HepG2 (cell line): ENCODE data around the gene CLCN2.

Source experiments
- NCOA2 ChIP-seq: sonication (generic); formaldehyde crosslinking; IDR thresholded peaks from 2 replicates; pipeline ENCODE4 v1.8.0; 2022; ENCODE audit warnings: inconsistent platforms
- NFYB ChIP-seq: sonication (generic); formaldehyde crosslinking; IDR thresholded peaks from 2 replicates; pipeline ENCODE4 v1.4.0; 2020; ENCODE audit warnings: missing genetic modification reagents
- NR2C2 ChIP-seq: sonication (generic); formaldehyde crosslinking; IDR thresholded peaks from 2 replicates; pipeline ENCODE4 v1.4.0; 2020; ENCODE audit warnings: missing genetic modification reagents, mild to moderate bottlenecking, moderate library complexity, borderline replicate concordance
- PHF8 ChIP-seq: sonication (generic); formaldehyde crosslinking; IDR thresholded peaks from 2 replicates; pipeline ENCODE4 v1.5.0; 2020; ENCODE audit warnings: missing genetic modification reagents
- TF ChIP-seq, protein P1 (sequence below): IDR thresholded peaks from 2 replicates; pipeline ENCODE4 v1.6.1; 2016; ENCODE audit warnings: missing compliant biosample characterization, missing genetic modification reagents, borderline replicate concordance
- TF ChIP-seq, protein P2 (sequence below): conservative IDR thresholded peaks from 2 replicates; pipeline ENCODE4 v1.6.1; 2018; ENCODE audit warnings: missing genetic modification reagents
- TF ChIP-seq, protein P3 (sequence below): sonication (generic); formaldehyde crosslinking; IDR thresholded peaks from 2 replicates; pipeline ENCODE4 v1.4.0; 2020; ENCODE audit warnings: missing genetic modification reagents

DNA sequence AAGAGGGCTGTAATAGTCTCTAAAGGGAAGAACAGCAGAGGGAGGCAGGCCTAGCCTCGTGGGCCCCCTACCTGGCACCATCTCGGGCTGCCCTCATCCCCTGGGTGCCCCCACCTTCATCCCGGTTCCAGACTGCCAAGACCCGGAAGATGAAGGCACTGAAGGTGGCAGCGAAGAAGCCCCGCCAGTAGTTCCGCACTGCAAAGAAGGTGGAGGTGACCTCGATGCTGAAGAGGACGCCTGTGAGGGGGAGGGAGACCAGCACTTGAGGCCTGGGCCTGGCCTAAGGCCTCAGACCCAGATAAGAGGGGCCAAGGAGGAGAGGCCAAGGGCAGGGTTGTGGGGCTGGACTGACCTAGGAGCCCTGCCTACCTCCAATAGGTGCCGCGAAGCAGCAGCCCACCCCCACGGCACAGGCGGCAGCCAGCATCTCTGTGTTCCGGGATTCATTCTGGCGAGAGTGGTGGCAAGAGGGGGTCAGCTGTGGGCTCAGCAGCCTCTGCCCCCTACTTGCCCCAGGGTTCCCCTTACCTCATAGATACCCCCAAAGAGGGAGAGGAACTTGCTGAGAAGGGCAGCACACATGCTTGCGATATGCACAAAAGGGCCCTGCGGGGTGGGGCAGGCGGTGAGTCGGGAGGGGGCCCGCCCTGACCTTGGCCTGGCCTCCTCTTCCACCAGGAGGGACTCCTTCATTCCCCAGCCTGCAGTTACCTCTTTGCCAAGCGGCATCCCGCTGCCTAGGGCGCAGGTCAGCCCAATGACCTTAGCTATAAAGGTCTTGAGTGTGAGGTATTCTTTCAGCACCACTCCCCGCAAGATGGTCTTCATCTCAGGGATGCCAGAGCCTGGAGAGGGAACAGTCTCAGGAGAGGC is 3.9 kb downstream of the CLCN2 start:
- TF ChIP-seq PHF8 (CRISPR knock-in tag), result no peak
- TF ChIP-seq, protein P1, sequence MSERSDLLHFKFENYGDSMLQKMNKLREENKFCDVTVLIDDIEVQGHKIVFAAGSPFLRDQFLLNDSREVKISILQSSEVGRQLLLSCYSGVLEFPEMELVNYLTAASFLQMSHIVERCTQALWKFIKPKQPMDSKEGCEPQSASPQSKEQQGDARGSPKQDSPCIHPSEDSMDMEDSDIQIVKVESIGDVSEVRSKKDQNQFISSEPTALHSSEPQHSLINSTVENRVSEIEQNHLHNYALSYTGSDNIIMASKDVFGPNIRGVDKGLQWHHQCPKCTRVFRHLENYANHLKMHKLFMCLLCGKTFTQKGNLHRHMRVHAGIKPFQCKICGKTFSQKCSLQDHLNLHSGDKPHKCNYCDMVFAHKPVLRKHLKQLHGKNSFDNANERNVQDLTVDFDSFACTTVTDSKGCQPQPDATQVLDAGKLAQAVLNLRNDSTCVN (CRISPR knock-in tag), result no peak
- no peak for TF ChIP-seq NFYB (CRISPR knock-in tag)
- TF ChIP-seq, protein P2, sequence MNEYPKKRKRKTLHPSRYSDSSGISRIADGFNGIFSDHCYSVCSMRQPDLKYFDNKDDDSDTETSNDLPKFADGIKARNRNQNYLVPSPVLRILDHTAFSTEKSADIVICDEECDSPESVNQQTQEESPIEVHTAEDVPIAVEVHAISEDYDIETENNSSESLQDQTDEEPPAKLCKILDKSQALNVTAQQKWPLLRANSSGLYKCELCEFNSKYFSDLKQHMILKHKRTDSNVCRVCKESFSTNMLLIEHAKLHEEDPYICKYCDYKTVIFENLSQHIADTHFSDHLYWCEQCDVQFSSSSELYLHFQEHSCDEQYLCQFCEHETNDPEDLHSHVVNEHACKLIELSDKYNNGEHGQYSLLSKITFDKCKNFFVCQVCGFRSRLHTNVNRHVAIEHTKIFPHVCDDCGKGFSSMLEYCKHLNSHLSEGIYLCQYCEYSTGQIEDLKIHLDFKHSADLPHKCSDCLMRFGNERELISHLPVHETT (CRISPR knock-in tag), result no peak
- TF ChIP-seq, protein P3, sequence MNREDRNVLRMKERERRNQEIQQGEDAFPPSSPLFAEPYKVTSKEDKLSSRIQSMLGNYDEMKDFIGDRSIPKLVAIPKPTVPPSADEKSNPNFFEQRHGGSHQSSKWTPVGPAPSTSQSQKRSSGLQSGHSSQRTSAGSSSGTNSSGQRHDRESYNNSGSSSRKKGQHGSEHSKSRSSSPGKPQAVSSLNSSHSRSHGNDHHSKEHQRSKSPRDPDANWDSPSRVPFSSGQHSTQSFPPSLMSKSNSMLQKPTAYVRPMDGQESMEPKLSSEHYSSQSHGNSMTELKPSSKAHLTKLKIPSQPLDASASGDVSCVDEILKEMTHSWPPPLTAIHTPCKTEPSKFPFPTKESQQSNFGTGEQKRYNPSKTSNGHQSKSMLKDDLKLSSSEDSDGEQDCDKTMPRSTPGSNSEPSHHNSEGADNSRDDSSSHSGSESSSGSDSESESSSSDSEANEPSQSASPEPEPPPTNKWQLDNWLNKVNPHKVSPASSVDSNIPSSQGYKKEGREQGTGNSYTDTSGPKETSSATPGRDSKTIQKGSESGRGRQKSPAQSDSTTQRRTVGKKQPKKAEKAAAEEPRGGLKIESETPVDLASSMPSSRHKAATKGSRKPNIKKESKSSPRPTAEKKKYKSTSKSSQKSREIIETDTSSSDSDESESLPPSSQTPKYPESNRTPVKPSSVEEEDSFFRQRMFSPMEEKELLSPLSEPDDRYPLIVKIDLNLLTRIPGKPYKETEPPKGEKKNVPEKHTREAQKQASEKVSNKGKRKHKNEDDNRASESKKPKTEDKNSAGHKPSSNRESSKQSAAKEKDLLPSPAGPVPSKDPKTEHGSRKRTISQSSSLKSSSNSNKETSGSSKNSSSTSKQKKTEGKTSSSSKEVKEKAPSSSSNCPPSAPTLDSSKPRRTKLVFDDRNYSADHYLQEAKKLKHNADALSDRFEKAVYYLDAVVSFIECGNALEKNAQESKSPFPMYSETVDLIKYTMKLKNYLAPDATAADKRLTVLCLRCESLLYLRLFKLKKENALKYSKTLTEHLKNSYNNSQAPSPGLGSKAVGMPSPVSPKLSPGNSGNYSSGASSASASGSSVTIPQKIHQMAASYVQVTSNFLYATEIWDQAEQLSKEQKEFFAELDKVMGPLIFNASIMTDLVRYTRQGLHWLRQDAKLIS, result no peak
- TF ChIP-seq NCOA2, result no peak
- TF ChIP-seq NR2C2 (CRISPR knock-in tag), result no peak
